Fibroblast of lung (primary cell): Measurements from ENCODE around the gene C1orf232. TPM values are rescaled to one million over a fixed set of nuclear protein-coding genes. Genes with fewer than 3 reads are reported as not detected.

Source experiments
- DNase-seq, 2 donors: peaks; one replicate each; pipeline versions ENCODE4 v3.0.0 to v3.0.0-alpha.2; 2010; ENCODE audit warnings: low read depth in 2 of 2
- H2AFZ ChIP-seq: 2 replicates; pipeline ENCODE4 v1.5.1; 2012; ENCODE audit warnings: low read length, control low read depth, inconsistent platforms
- H3K27ac ChIP-seq: 2 replicates; pipeline ENCODE4 v1.5.1; 2011; ENCODE audit warnings: low read length, control low read depth; ENCODE audit not compliant: insufficient read depth
- H3K27me3 ChIP-seq: 2 replicates; pipeline ENCODE4 v1.5.1; 2011; ENCODE audit warnings: mild to moderate bottlenecking, low read length; ENCODE audit not compliant: control insufficient read depth, insufficient read depth
- H3K36me3 ChIP-seq: 2 replicates; pipeline ENCODE4 v1.5.1; 2011; ENCODE audit warnings: low read length; ENCODE audit not compliant: control insufficient read depth, insufficient read depth
- H3K4me1 ChIP-seq: 2 replicates; pipeline ENCODE4 v1.5.1; 2011; ENCODE audit warnings: low read length; ENCODE audit not compliant: control insufficient read depth, insufficient read depth; ENCODE audit errors: extremely low read depth
- H3K4me2 ChIP-seq: 2 replicates; pipeline ENCODE4 v1.5.1; 2011; ENCODE audit warnings: low read length, control low read depth; ENCODE audit not compliant: insufficient read depth; ENCODE audit errors: extremely low read depth
- H3K4me3 ChIP-seq, 4 experiments: fragments of 200-600 bp in 1 of 4; sonication (generic) in 1 of 4; replicated peaks in 1 of 4; 2 replicates each; pipeline ENCODE4 v1.5.1; 2011 to 2016; ENCODE audit warnings: low read length in 4 of 4, low read depth in 3 of 4, mild to moderate bottlenecking in 3 of 4, control low read depth in 2 of 4, inconsistent platforms in 1 of 4, mixed read lengths in 1 of 4; ENCODE audit not compliant: insufficient read depth in 1 of 4; ENCODE audit errors: control extremely low read depth in 1 of 4
- H3K79me2 ChIP-seq: 2 replicates; pipeline ENCODE4 v1.5.1; 2012; ENCODE audit warnings: mild to moderate bottlenecking, low read length, inconsistent platforms; ENCODE audit not compliant: control insufficient read depth, insufficient read depth
- H3K9ac ChIP-seq: 2 replicates; pipeline ENCODE4 v1.5.1; 2011; ENCODE audit warnings: mild to moderate bottlenecking, low read length, control low read depth; ENCODE audit not compliant: insufficient read depth
- H3K9me3 ChIP-seq: 2 replicates; pipeline ENCODE4 v1.5.1; 2012; ENCODE audit warnings: low read depth, low read length; ENCODE audit not compliant: control insufficient read depth, insufficient read depth
- H4K20me1 ChIP-seq: 2 replicates; pipeline ENCODE4 v1.5.1; 2011; ENCODE audit warnings: low read length; ENCODE audit not compliant: control insufficient read depth, insufficient read depth; ENCODE audit errors: extremely low read depth
- EZH2 ChIP-seq: IDR thresholded peaks from 2 replicates; pipeline ENCODE4 v1.5.1; 2012; ENCODE audit warnings: low read length, control low read depth, mild to moderate bottlenecking; ENCODE audit errors: missing control alignments
- polyA plus RNA-seq, 2 donors: library from polyadenylated mRNA; depleted of rRNA in 1 of 2; stranded (reverse) in 1 of 2; unstranded in 1 of 2; fragments of >200 nt; gene quantifications; 2 replicates each; pipeline ENCODE4 v1.2.1, GENCODE V29; 2011 to 2012; ENCODE audit warnings: missing spikeins in 1 of 2
- total RNA-seq: library from RNA; depleted of rRNA; stranded (reverse); fragments of >200 nt; gene quantifications from 2 replicates; pipeline ENCODE4 v1.2.1, GENCODE V29; 2014
- TF ChIP-seq, protein P1 (sequence below), 2 donors: IDR thresholded peaks in 1 of 2; conservative IDR thresholded peaks in 1 of 2; 1 replicate in 1 of 2; 2 replicates in 1 of 2; pipeline ENCODE4 v1.5.1; 2011 to 2012; ENCODE audit warnings: low read length in 2 of 2, control low read depth in 1 of 2, inconsistent platforms in 1 of 2, low read depth in 1 of 2, mild to moderate bottlenecking in 1 of 2

C1orf232 gene
- total and polyA plus RNA-seq, 2 donors (not counting 1 experiment from before 2014, with no cell fraction given) = not detected

DNA sequence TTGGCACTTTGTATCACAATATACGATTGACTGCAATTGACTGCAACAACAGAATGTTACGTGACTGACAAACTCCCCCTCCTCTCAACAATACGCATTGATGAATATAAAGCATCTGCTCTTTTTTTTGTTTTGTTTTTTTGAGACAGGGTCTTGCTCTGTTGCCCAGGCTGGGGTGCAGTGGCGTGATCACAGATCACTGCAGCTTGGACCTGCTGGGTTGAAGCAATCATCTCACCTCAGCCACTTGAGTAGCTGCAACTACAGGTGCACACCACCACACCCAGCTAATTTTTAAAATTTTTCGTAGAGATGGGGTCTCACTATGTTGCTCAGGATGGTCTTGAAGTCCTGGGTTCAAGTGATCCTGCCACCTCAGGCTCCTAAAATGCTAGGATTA, 44.0 kb upstream of the C1orf232 start:
- Histone ChIP-seq H3K36me3 (no peaks in the 10 kb centered on the region), H3K4me1 (no peaks in the 10 kb centered on the region), H3K27me3 (peaks cover 15% of the 10 kb centered on the region), H3K4me2 (no peak overlapping the region), H4K20me1 (no peaks in the 10 kb centered on the region), H3K9ac (no peak overlapping the region), H3K9me3 (no peaks in the 10 kb centered on the region), H3K27ac (no peak overlapping the region), H3K79me2 (no peaks in the 10 kb centered on the region), H2AFZ (no peak overlapping the region), H3K4me3 (no peak overlapping the region)
- no peak for TF ChIP-seq EZH2
- DNase-seq = no peak

DNA sequence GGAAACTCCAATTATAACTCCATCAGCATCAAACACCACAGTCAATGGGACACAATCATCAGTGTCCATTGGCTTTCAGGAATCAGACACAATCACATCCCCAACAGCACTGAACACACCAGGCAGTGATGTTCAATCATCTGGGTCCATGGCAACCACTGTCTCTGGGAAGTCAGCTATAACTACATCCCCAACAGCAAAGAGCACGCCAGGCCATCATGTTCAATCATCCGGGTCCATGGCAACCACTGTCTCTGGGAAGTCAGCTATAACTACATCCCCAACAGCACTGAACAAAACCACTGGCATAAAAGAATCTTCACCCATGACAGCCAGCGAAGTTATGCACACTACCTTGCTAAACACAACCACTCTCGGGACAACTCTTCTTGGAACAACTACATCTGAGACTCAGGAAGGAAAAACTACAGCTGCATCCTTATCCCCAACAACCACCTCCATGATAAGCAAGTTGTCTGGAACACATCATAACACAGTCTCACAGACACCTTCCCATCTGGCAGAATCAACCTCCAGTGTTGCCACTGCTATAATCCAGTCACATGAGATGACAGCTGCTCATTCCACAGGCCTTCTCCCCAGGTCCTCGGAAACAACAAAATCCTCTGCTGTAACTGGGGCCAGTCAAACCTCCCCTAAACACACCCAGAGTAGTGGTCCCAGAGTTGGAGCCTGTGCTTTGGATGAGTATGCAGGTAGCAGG, 41.5 kb upstream of the C1orf232 start:
- H2AFZ ChIP-seq = no peak overlapping the region
- no peak for DNase-seq

DNA sequence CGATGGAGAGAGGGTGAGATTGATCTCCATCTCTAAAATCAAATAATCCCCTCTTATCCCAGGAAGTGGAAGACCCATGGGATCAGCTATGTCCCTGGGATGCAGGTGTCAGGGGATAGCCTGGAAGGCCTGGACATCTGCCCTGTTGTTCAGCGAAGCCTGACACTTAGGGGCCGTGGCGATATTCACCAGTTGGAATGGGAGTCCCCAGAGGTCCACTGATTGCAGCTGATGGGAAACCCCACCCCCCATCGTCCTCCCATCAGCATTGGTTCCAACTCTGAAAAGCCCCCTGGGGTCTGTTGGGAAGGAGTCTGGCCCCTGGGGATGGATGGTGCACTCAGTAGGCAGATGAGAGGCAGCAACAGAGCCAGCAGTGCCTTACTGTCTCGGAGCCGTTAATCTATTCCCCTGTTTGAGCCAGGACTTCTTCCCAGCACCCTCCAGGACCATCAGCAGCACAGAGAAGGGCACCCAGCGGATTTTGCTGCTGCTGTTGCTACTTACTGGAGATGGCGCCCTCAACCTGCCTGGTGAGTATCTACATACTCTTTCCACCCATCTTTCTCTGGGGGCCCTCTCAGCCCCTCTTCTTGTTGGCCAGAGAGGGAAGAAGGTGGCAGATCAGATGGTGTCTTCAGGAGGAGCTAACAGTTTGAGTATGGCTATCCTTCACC, 35.0 kb upstream of the C1orf232 start:
- H3K9me3 ChIP-seq = no peaks in the 10 kb centered on the region
- H2AFZ ChIP-seq = no peak overlapping the region
- no peak for DNase-seq
- H3K4me3 ChIP-seq = no peak overlapping the region
- no peak overlapping the region for H3K4me2 ChIP-seq
- H3K27ac ChIP-seq = no peak overlapping the region
- H3K36me3 ChIP-seq = no peaks in the 10 kb centered on the region
- no peaks in the 10 kb centered on the region for H4K20me1 ChIP-seq
- H3K9ac ChIP-seq = no peak overlapping the region
- H3K79me2 ChIP-seq = no peaks in the 10 kb centered on the region
- TF ChIP-seq, protein P1, sequence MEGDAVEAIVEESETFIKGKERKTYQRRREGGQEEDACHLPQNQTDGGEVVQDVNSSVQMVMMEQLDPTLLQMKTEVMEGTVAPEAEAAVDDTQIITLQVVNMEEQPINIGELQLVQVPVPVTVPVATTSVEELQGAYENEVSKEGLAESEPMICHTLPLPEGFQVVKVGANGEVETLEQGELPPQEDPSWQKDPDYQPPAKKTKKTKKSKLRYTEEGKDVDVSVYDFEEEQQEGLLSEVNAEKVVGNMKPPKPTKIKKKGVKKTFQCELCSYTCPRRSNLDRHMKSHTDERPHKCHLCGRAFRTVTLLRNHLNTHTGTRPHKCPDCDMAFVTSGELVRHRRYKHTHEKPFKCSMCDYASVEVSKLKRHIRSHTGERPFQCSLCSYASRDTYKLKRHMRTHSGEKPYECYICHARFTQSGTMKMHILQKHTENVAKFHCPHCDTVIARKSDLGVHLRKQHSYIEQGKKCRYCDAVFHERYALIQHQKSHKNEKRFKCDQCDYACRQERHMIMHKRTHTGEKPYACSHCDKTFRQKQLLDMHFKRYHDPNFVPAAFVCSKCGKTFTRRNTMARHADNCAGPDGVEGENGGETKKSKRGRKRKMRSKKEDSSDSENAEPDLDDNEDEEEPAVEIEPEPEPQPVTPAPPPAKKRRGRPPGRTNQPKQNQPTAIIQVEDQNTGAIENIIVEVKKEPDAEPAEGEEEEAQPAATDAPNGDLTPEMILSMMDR (conservative IDR thresholded peaks at IDR 0.05 in 1 of 2, IDR thresholded peaks at IDR 0.05 in 1 of 2; ENCODE audit: low read depth in 1 of 2, low read length in 2 of 2) = no peak
- no peak for TF ChIP-seq EZH2
- no peaks in the 10 kb centered on the region for H3K4me1 ChIP-seq
- H3K27me3 ChIP-seq = peaks cover 4% of the 10 kb centered on the region

More for the DNA sequence above, 41.5 kb upstream of the C1orf232 start:
- Histone ChIP-seq H3K4me1 (no peaks in the 10 kb centered on the region), H3K9ac (no peak overlapping the region), H3K27me3 (peaks cover 8% of the 10 kb centered on the region), H4K20me1 (no peaks in the 10 kb centered on the region), H3K27ac (no peak overlapping the region), H3K36me3 (no peaks in the 10 kb centered on the region), H3K9me3 (no peaks in the 10 kb centered on the region), H3K79me2 (no peaks in the 10 kb centered on the region), H3K4me3 (no peak overlapping the region), H3K4me2 (no peak overlapping the region)
- no peak for TF ChIP-seq EZH2
- TF ChIP-seq, protein P1 (conservative IDR thresholded peaks at IDR 0.05 in 1 of 2, IDR thresholded peaks at IDR 0.05 in 1 of 2; ENCODE audit: low read depth in 1 of 2, low read length in 2 of 2) = no peak
